ELR (cell line): ENCODE results near the gene TMEM183A.

ENCODE experiments used
- DNase-seq: peaks from one replicate; pipeline ENCODE4 v3.0.0-alpha.2; 2015; ENCODE audit warnings: low read depth

TMEM183A gene

DNA sequence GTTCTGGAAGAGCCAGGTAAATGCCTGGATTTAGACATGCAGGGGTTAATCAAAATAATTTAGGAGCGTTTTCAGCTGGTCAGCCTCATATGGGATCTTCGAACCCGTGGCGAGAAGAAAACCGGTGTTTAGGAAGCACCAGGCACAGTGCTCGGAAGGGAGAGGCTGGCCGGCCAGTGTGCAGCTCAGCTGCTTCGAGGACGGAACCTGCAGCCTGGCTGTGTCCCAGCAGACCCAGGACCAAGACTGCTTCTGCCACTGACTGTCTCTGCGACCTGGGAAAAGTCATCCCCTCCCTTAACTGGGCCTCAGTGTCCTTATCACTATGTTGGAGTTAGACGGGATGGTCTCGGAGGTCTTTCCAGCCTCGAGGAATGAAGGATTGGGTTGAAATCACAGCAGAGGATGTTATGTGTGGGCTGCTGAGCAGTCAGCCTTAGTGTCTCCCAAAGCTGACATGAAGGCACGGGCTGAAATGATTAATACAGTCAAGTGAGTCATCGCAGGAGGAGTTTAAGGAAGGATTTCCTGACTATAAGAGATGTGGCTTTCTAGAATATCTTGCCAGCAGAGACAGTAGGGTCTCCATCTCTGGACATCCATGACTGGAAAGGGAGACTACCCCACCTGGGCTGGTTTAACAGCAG is 39.9 kb downstream of the TMEM183A start:
- DNase-seq: peak; percentile 88

DNA sequence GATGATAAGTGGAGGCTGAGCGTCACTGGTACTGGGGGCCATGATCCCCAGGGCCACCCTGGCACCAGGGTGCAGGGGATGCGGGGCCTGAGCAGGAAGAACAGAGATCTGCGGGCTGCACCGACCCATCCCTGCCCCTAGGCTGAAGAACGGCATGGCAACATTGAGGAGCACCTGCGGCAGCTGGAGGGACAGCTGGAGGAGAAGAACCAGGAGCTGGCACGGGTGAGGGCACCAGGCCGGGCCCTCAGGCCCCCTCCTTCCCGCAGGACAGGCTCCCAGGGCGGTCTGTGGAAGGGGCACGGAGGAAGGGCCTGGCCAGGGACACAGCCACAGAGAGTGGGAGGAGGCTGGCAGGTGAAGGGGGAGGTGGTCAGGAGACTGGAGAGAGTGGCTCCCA is 40.9 kb downstream of the TMEM183A start:
- DNase-seq: no peak

DNA sequence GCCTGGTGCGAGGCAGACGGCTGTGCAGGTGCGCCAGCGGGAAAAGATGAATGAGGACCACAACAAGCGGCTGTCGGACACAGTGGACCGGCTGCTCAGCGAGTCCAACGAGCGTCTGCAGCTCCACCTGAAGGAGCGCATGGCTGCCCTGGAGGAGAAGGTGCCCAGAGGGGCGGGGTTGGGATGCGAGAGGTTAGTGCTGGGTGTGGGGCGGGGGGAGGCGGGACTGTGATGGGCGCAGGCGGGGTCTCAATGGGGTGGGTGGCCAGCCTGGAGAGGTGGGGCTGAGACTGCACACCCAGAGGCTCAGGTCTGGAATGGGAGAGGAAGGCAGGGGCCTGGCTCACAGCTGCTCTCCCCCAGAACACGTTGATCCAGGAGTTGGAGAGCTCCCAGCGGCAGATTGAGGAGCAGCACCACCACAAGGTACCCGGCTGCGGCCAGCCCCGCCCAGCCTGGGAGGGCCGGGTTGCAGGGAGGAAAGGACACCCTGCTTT is 41.4 kb downstream of the TMEM183A start:
- DNase-seq: peak; percentile 30

DNA sequence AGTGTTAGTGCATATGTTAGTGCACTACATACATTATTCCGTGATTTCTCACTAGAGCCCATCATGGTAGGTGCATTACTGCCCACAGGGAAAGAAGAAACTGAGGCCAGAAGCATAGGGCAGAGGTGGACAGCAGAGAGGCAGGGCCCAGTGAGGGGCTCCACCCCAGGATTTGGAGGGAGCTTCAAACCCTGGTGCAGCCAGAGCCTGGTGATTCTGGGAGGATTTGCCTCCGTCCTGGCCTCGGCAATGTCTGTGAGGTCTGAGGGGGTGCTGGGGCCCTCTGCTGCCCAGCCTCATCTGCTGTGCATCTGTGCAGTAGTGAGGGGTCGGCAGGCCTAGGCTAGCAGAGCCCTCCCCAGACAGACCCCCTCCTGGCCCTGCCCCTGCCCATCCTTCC is 41.9 kb downstream of the TMEM183A start:
- no peak for DNase-seq

DNA sequence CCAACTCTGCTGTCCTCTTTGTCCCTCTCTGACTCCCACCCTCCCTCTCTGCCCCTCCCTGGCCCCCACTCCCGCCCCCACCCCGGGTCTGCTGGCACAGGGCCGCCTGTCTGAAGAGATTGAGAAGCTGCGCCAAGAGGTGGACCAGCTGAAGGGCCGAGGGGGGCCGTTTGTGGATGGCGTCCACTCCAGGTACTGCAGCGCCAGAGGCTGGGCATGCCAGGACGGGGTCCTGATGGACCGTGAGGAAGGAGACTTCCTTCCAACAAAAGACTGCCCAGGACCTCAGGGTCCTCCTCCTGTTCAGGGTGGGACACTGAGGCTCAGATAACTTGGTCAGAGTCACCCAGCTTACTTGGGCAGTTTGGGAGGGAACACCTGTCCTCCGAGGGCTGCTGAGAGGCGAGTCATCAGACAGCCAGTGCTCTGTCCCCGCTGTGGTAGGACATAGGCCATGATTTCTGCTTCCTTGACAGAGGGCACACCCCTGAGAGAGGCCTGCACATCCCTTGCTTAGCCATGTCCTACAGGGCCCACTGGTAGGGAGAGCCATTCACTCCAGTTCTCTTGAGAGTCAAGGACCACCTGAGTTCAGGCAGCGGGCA is 42.5 kb downstream of the TMEM183A start:
- DNase-seq: no peak

DNA sequence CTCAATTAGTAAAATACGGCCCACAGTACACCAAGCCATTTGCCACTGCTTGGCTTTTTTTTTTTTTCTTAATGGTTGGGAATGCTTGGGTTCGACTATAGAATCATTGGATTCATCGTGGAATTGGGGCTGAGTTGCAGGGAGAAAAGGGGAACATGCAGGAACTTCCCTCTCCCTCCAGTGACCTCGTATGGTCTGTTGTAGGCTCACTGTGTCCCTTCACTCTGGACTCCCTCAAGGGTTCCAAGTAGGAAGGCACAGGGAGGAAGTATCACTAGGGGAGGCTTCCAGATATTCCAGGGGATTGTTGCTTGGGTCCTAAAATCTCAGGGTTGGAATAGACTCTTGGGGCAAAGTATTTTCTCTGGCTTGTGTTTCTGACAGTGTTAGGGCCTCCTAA is 43.7 kb downstream of the TMEM183A start:
- DNase-seq: no peak

DNA sequence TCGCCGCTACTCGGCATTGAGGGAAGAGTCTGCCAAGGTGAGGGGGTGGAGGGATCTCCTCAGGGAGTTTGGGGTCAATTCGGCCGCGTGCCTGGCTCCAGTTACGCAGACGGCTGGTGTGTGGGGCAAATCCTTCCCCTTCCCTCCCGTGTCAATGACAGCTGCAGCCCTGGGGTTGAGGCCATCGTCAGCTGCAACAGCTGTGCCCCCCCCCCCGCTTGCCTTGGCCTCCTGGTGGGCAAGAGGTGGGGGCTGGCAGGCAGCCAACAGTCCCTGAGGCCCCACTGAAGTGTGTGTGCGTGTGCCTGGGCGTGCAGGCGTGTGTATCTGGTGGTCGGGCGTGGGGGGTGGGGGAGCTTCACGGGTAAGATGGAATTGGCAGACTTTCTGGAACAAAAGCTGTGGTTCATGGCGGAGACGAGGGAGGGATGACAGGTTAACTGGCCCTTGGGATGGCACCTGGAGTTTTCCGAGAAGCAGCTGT is 44.7 kb downstream of the TMEM183A start:
- DNase-seq: no peak

DNA sequence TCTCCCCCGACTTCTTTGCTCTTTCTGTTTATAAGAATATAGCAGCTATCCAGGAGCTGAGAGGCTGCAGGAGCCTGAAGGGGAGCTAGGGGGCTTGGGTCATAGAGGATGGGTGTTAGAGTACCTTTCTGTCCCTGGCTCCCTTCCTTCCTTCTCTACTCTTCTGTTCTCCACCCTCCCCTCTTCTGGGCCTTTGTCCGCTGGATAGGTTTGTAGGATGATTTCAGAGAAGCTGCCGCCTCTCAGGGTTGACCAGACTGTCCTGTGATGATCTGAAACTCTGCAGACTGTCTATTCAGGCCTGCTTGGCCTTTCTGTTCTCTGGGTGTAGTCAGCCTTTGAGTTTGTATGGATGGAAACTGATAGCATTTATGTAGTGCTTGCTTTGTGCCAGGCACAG is 45.4 kb downstream of the TMEM183A start:
- DNase-seq: no peak

DNA sequence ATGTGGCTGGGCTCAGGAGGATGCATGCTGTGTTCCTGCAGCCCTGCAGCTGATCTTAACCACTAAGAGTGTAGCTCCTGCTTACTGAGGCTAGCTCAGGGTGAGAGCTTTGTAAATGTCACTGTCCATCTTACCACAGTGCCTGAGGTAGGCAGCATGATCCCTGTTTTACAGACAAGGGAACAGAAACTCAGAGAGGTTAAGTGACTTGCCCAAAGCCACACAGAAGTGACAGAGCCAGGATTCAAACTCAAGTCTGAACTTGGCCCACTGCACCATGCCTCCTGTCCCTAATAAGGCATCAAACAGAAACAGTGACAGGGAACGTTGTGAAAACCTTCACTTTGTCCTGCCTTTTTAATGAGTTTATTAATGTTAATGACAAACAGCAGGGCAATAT is 47.0 kb downstream of the TMEM183A start:
- DNase-seq: no peak

DNA sequence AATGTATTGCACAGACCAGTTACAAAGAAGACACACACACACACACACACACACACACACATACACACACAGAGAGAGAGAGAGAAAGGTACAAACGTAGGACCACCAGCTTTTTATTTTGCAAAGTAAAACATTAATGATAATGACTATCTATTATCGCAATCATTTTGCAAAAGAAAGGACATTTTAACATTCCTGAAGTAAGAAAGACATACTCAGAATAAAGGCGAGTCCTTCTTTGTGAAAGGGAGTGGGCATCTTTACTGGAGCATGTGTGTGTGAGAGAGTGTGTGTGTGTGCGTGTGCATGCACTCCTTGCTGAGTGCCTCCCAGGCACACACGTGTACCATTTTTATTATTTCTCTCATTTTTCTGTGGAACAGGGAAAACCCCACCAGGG is 47.5 kb downstream of the TMEM183A start:
- no peak for DNase-seq

DNA sequence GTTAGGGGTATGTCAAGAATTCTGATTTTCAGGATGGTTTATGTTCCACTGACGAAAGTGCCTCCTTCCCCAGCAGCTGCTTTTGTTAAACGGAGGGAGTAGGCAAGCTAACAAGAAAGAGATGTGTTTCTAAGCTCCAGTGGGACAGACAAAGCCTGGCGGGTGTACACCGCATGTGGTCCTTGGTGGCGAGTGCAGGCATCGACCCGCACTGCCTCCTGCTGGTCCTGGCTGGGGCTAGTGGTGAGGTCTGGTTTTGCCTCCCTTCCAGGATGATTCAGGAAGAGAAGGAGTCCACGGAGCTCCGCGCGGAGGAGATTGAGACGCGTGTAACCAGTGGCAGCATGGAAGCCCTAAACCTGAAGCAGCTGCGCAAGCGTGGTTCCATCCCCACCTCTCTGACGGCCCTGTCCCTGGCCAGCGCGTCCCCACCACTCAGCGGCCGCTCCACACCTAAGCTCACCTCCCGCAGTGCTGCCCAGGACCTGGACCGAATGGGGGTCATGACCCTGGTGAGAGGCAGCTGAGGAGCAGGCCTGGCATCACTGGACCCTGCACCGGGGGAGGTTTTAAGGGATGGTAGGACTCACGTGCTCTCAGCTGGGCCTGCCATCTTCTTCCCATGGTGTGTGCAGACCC is 48.1 kb downstream of the TMEM183A start:
- DNase-seq: no peak

DNA sequence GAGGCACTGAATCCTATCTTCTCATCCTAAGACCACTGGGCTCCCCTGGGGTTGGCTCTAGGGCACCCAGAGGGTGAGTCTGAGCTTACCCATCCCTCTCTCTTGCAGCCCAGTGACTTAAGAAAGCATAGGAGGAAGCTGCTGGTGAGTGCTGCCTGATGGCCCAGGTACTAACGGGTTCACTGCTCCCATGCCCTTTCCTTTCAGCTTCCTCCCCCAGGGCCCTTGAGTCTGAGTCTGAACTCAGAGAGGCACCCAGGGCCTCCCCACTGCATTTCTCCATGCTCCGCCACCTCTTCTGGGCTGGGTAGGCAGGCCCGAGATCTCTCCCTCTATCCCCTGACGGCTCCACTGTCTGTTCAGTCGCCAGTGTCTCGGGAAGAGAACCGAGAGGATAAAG is 48.8 kb downstream of the TMEM183A start:
- DNase-seq: no peak

DNA sequence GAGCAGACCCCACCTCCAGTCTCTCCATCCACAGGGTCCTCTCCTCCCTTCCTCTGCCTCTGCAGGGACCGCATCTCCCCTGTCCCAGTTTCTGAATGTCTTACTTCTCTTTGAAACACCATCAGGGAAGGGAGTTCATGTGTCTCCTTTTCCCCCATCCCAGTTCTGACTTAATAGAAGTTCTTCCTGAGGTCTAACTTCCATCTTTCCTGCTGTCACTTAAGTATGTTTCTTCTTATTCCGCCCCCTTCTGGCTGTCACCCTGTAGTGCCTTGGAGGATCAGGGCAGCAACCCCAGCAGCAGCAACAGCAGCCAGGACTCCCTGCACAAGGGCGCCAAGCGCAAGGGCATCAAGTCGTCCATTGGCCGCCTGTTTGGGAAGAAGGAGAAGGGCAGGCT is 49.3 kb downstream of the TMEM183A start:
- DNase-seq: peak; percentile 18

DNA sequence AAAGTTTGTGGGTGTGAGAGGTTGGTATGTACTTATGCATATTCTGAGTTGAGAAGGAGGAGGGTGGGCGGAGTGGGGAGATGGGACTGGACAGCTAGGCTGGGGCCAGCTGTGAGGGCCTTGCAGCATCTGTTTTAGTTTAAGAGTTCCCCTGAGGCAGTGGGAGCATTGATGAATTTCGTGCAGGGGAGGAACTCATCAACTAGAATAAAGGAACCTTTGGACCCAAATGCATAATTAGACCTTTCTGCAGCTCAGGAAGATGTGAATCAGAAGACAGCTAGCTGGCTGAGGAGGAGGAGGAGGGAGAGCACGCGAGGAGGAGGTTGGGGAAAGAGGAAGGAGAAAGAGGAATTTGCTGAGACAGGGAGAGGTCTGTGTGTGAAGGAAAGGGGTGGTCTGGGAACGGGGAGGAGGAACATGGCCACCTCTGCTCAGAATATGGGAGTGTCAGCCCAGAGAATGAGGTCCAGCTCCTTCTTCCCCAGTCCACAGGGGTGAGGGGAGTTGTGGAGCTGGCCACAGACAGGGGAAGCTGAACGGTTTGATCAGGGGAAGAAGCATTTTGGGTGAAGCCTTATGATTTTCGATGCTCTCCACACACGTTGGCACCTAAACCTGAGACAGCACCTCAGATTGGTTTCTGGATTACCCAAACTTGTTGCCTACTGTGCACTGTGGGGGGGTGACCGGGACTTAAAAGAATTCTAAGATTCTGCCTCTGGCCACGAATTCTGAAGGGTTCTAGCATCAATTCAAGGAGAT is 50.9 kb downstream of the TMEM183A start:
- no peak for DNase-seq

DNA sequence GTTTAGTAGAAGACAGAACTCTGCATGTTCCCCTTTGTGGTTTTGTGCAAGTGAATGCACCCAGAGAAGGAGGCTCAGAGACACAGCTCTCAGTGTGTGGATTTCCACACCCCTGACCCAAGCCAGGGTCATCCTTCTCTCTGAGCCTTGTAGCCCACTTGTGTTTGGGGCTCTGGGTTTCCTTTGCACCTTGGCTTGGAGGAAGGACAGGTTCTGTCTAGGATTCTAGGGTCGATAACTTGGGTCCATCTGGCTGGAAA is 51.4 kb downstream of the TMEM183A start:
- no peak for DNase-seq

DNA sequence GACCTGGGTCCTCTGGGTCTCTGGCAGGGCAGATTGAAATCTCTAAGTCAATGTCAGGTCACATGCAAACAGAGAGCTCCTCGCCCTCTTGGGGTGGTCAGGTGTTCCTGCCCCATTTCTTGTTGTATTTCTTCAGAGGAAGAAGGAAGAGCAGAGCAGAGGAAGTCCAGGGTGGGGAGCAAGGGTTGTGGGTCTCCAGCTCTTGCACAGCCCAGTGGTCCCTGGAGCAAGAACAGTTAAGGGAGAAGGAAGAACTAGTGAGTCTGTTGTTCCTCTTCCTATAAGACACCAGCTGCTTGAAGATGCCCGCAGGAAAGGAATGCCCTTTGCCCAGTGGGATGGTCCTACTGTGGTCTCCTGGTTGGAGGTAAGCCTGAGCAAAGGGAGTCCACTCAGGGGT is 52.3 kb downstream of the TMEM183A start:
- no peak for DNase-seq

DNA sequence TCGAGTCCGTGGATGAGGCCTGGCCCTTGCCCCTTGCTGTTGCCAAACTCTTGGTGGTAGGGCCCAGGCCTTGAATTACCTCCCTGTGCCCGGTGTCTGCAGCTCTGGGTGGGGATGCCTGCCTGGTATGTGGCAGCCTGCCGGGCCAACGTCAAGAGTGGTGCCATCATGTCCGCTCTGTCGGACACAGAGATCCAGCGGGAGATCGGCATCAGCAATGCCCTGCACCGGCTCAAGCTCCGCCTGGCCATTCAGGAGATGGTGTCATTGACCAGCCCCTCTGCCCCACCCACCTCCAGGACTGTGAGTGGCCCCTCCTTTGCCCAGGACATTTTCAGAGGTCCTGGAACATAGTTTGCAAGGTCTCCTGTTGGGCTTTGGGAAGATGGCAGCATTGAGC is 52.9 kb downstream of the TMEM183A start:
- DNase-seq: no peak

DNA sequence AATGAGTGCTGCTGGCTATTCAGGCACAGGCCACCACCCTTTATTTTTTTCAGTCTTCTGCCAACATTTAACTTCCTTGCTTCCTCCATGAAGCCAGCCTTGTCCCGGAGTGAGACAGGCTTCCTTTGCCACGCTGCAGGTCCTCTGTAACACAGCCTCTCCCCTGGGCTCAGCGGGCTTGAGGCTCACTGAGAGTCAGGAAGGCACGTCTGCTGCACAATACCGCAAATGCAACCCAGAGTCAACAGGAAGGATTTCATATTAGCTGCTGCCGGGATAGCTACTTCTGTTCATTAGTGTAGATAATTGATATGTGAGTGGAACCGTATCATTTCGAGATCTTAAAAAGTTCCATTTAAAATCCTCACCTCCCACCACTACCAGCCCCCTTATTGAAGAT is 56.1 kb downstream of the TMEM183A start:
- DNase-seq: no peak

DNA sequence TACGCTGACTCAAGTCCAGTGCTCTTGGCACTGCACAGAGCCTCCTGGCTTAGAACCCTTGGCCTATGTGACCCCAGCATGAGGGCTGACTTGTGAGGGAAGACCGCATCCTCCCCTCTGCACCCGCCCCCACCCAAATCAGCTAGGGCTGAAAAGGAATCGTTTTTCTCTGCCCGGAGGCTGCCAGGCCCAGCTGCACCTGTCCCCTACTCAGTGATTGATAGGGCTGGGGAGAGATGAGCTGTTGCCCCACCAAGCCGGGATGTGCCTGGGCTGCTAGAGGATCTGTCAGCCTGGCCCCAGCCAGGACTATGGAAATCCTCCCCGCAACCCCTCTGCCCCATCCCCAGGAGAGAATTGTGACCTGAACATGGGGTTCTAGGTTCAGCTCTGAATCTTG is 58.0 kb downstream of the TMEM183A start:
- no peak for DNase-seq

DNA sequence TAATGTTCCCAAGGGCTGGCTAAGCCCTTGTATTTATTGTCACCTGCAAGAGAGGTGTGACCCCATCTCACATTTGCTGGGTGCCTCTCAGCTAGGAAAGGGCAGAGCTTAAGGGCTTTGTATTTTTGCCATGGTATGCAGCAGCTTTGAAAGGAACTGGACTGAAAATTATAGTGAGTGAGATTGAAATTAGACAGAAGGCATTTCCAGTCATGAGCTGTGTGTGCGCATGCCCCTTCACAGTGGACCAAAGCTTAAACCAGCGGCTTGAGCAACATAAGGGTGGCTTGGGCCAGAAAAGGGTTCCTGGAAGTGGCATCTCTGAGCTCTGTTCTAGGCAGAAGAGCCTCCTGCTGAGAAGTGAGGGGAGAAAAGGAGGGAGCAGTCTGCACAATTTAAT is 58.8 kb downstream of the TMEM183A start:
- DNase-seq: no peak

DNA sequence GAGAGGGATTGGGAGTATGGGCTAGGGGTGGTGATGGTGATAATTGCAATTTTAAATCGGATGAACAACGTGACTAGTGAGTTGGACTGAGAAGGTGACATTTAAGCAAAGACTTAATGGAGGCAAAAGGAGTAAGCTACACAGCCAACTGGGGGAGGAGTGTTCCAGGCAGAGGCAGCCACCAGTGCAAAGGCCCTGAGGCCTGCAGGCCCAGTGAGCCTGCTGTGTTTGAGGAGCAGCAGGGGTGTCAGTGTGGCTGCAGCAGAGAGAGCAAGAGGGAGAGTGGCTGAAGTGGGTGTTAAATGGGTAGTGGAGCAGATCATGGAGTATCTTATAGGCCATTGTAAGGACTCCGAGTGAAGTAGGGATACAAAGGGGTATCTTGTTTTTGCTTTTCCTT is 59.8 kb downstream of the TMEM183A start:
- no peak for DNase-seq

DNA sequence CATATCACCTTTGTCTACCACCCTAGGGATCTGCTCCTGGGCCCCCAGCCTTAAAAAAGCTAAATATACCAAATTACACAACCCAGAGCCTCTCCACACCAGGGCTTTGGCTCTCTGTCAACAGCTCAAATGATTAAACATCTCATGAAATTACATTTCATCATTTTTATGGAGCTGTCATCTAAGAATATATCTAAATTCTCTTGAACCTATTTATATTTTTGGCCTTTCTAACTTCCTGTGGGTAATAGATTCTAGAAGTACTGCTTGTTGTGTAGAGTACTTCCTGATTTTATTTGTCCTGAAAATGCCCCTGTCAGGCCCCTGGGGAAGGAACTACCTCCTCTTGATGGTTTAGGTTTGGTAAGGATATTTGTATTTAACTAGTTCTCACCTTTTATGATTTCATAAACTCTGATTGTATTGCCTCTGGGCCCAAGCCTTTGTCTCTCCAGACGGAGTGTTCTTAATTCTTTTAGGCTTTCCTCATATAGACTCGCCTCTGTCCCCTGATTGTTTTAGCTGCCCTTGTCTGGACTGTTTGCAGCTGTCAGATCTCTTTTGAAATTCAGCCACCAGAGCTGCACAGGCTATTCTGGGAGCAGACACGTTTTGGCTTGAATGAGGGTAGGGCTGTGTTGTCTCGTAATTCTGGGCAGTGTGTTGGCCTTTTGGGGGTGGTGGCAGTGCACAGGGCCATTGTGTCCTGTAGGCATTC is 62.0 kb downstream of the TMEM183A start:
- no peak for DNase-seq
